GM21529 (cell line): ENCODE measurements around the gene SMTNL1.

Experiments used
- ATAC-seq: cut with Tn5 transposase; IDR thresholded peaks from one replicate; pipeline ENCODE4 v1.9.1; 2021; ENCODE audit not compliant: unreplicated experiment

Gene SMTNL1, protein sequence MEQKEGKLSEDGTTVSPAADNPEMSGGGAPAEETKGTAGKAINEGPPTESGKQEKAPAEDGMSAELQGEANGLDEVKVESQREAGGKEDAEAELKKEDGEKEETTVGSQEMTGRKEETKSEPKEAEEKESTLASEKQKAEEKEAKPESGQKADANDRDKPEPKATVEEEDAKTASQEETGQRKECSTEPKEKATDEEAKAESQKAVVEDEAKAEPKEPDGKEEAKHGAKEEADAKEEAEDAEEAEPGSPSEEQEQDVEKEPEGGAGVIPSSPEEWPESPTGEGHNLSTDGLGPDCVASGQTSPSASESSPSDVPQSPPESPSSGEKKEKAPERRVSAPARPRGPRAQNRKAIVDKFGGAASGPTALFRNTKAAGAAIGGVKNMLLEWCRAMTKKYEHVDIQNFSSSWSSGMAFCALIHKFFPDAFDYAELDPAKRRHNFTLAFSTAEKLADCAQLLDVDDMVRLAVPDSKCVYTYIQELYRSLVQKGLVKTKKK

DNA sequence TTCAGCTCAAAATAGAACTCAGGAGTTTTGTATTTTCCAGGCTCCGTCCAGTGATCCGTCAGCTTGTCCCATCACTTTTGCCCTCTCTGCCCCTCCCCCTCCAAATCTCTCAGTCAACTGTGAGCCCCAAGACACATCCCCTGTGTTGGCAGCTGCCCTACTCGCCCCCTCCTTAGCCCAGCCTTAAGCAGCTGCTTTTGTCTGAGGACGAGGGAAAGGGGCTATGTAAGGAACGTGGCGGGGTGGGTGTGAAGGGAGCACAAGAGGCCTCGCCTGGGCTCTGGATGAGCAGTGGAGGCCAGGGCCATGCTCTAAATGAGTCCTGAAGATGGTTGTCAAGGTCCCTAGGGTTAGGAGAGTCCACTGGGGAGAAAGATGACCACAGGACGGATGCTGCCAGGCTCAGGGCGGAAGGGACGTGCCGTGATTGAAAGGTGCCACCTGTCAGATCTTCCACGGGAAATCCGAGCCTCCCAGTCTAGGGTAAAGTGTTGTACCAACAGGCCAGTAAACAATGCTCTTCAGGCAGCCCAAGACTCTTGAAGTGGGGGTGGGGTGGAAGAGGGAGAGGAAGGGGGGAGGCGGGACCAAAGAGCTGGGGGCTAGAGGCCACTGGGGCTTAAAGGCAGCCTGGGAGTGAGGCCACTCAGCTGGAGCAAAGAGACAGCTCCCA is at the start of gene SMTNL1:
Gene SMTNL1, plus strand, starts transcription at position 649 of the 673 bp plus-strand sequence. CDS start 5,048 bp downstream, outside the sequence.
- ATAC-seq = no peak

DNA sequence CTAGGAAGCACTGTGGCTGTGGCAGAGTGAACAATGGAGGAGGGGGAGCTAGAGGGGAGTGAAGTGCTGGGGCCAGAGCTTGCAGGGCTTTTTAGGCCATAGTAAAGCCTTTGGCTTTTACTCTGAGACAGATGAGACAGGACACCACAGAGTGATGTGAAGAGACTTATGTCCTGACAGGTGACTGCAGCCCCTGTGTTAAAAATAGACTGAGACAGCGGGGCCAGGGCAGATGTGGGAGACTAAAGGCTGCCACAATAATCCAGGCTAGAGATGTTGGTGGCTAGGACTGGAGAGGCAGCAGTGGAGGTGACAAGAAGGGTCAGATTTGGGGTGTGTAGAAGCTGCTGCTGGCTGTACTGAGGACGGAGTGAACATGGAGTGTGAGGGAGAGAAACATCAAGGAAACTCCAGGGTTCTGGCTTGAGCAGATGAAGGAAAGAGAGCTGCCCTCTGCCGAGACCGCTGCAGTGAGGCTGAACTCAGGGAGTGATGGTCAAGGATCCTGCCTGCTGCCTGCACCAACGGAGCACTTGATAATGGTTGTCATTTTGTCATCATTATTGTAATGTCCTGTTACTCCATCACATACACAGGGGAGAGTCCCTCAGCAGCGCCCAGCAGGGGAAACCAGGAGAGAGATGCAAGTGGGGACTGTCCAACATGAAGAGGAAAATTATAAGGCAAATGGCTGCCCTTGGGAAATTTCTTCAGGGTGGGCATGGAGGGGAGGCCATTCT is 49.3 kb upstream of the SMTNL1 start:
- ATAC-seq = no peak

DNA sequence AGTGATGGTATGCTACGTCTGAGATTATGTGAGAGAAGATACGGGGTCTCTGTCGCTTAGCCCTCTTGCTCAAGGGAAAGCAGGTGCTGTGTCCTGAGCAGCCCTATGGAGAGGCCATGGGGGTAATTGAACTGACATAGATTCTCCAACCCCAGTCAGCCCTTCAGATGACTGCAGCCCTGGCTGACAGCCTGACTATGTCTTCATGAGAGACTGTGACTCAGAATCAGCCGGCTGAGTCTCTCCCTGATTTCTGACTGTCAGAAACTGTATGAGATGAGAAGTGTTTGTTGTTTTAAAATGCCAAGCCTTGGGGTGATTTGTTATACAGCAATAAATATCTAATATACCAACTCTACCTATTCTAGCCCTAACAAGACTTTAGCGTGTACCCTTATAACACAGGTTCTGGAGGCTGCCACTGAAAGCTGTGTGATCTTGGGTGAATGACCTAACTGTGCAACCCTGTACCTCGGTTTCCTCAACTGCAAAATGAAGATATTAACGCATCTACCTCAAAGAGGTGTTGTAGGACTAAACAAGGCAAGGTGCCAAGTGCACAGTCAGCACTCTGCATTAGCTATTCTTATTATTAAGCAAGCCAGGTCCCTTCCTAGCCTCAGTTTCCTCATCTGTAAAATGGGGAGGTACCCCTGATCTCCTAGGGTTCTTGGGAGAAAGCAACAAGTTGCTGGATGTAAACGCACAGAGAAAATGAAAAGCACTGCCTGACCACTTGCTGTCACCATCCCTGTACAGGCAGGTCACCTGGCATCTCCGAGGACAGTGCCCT is 46.7 kb upstream of the SMTNL1 start:
- no peak for ATAC-seq

DNA sequence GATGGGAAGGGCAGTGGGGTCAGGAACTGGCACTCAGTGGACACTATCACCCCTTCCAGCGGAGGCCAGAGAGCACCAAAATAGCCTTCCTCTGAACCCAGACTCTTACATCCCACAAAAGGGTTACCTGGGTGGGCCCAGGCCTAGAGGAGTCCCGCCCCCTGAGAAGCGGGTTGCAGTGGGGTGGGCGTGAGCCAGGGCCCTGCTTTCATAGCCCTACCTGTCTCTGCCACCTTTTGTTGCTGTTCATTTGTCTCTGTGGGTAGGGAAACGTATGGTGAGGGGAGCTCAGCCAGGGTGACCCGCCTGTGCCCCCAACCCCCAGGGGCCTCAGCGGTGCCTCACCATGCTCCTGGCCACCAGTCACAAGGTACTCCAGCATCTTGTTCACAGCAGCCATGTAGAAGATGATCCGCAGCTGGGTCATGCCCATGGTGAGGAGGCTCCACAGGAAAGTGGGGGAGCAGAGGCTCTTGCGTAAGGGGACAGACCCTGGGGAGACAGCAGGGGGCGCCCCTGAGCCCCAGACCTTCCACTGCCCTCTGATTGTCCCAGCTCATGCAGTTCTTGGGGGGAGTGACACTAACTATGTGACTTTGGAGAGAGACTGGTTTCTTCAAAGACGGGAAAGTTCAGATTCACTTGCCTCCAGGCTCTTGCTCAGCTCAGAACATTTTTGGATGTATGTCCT is 45.9 kb upstream of the SMTNL1 start:
- ATAC-seq = no peak

DNA sequence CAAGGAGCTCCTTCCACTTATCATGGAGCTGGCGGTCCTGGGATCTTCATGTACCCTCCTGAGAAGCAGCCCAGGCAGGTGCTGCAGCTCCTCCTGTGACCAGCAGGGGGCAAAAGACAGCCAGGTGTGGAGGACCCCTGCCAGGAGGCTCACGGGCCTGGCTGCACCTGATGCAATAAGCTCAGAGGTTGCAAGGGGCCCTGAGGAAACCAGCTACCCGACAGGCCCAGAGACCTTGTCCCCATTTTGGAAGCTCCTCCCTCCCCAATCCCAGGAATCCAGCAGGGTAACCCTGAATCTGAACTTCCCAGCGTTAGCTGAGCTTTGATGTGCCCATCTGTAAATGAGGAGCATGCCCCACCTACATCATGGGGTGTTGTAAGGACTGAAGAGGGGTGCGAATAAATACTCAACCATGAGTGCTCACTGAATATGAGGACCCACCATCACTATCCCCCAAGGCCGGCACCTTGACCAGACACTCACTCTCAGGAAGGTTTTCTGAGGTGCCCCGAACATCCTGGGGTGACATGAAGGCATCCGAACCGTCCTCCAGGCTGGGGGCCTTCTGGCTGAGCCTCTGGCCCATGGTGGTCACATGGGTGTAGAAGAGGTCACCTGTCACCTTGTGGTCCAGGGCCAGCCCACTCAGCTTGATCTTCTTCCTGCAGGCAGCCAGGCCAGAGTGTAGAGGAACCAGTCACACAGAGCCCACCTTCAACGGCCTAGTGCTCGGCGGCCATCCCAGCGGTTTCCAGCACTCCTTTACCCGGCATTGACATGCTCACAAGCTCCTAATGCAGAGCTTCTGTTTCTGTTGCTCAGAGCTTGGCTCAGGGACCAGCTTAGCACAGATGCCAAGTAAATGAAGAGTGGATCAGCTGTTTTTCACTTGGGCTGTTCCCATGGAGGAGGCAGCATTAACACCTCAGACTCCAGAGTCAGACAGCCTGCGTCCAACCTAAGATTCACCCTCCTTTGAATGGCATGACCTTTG is 43.6 kb upstream of the SMTNL1 start:
- peak; percentile 73 for ATAC-seq

DNA sequence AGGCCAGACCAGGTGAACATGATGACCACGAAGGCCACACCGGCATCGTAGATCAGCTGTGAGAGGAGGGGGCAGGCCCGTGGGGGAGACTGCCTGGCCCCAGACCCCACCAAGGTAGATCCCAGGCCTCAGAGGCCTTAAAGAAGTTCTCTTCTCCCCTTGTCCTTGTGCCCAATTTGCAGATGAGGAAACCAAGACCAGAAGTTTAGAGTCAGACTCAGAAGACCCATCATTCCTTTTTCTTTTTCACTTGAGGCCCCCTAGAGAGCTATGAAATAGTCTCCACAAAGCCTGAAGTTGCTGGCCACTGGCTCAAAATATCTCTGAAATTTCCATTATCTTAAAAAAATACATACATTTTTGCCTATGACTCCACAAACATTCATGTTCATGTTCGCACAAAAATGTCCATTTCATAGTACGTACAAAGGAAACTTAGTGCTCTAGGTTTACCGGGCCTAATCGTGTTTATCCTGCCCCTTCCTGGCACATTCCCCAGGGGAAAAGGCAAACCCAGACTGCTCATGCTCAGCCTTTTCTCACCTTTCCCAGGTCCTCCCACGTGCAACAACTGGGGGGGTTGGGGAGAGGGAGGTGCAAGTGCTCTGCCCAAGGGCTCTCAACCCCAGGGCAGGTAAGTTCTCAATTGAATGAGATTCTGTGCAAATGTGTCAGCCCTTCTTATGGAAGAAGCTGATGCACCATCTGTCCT is 41.1 kb upstream of the SMTNL1 start:
- ATAC-seq = no peak

DNA sequence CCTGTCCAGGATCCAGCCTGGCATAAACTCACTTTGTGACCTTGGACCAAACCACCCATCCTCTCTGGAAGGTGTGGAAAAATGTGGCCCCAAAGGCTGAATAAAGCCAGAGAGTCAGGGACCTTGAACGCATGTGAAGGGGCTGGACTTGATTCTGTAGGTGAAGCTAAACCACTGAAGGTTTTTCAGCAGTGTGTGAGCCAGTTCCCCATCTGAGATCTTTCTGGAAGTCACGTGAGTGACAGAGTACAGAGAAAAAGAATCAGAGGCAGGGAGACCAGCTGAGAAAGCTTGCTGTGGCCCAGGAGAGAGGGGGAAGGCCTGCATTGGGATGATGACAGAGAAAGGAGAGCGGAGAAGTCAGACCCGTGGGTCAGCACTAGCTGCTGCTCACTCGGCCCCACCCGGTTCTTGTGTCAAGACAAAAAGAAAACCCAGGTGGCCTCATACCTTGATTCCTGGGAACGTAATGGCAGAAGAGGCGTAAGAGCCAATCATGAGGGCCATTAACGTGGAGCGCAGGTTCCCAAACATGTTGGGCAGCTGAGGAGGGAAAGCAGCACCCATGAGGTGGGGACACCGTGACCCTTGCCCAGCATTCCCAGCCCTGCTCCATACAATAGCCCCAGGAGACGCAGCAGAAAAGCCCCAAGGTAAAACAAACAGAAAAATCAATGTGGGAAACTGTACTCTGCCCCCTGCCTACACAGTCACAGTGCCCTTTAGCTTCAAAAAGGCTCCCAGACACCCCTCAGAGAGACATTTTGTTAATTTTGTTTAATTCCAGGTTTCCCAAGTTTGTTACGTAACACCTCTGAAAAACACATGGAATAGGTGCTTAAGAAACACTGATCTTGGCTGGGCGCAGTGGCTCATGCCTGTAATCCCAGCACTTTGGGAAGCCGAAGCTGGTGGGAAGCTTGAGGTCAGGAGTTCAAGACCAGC is 39.8 kb upstream of the SMTNL1 start:
- ATAC-seq = no peak

DNA sequence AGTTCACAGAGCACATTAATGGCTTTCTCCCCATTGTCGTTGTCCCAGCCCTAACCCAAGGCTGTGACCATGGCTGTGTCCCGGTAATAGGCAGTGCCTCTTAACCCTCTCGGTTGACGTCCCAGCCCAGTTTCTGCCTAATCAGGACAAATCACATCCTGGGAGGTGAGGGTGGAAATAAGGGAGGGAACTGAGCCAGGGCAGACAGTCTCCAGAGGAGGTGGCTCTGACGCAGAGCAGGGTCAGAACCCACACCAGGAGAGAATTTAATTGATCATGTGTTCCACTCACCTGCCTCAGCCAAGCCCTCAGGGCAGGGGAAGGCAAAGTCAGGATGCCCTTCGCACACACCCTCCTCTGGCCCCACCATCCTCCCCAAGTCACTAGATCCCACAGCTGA is 38.9 kb upstream of the SMTNL1 start:
- ATAC-seq = no peak

DNA sequence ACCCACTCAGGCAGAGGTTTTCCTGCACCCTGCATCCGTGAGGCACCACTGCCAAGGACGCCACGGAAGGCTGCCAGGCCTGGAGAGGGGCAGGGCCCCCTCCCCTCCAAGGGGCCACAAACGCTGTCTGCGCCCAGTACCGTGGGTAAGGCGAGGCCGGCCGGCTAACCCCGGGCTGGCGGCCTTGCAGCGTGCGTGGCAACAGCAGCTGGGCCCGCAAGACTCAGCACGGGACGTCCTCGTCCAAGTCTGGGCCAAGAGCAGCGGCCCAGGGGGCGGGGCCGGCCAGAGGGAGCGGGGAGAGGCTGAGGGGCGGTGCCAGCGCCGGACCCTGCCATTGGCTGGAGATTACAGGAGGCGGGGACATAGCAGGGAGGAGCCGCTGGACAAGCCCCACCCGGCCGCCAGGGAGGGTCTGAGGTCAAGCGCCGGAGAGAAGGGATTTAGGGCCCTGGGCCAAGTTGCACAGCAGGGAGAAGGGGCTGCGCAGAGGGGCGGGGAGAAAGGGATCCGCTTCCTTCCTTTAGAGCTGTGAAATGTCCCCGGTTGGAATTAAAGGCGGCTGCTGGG is 37.9 kb upstream of the SMTNL1 start:
- ATAC-seq = peak; percentile 99

DNA sequence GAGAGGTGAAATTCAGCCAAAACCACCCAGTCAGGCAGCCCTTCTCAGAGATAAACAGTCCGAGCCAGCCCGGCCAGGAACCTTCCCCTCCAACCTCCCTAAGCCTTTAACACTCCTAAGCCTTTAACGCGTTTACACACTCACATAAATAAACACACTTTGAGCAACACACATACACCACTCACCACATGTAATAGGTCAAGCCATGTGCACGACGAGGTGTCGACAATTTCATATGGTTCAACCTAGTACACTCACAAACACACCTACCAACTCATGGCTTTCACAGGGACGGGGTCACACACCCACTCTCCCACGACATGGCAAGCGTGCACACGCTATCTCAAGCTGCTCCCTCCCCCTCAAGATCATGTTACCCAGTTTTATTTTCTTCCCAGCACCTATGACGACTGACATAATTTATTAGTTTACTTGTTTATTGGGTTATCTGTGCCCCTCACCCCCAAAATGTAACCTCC is 37.4 kb upstream of the SMTNL1 start:
- no peak for ATAC-seq

DNA sequence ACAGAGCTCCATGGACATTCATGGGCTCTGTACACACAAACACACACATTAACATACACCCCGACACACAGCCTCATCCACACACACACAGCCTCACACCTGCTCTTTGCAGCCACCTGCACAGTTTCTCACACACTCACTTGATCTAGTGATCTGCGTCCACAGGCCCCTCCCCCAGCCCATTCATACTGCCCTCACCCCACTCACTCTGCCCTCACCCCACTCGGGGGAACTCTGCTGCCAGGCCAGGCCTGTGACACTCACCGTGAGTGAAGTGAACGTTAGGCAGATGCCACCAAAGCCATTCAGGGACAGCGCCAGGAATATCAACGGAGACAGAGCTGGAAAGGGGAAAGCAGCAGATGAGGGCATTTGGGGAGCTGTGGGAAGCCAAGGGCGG is 36.9 kb upstream of the SMTNL1 start:
- ATAC-seq = no peak

DNA sequence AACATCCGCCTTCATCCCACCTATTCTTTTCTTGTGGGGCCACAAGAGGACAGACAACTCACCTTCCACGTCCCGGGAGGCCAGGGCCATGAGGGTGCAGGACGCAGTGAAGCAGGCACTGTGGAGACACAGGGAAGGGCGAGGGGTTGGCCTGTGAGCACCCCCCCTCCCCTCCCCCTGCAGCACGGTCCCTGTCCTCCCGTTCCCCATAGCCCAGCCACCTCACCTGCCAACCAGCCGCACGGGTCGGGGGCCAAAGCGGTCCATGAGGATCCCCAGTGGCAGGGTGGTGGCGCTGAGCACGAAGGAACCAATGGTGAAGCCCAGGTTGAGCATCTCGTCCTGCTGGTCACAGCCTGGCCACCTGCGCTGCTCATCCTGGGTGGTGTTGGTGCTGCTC is 36.5 kb upstream of the SMTNL1 start:
- ATAC-seq = no peak

DNA sequence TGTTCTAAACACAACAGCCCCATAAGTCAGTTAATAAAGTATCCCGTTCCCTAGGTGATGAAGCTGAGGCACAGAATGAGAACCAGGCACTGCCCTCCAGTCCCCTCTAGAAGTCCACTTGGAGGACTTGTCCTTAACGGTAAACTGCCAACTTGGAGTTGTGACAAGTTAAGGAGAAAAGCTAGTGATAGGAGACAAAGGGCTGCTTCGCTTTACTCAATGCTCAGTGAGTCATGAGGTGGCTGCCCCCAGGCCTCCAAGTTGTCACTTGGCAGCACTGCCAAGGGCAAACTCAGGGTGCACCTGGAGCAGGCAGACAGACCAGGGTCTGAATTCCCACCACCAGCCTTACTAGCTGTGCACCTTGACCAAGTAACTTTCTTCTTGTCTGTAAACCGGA is 35.4 kb upstream of the SMTNL1 start:
- ATAC-seq = no peak

DNA sequence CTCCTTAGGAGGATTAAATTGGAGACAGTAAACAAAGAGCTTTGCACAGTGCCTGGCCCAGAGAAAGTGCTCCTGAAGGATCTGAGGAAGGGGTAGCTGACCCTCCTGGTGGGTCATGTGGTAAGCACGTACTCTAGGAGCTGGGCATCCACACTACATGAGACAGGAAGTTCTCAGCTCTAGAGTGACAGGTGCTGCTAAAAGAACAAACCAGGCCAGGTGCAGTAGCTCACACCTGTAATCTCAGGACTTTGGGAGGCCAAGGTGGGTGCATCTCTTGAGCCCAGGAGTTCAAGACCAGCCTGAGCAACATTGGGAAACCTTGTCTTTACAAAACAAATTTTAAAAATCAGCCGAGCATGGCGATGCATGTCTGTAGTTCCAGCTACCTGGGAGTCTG is 35.0 kb upstream of the SMTNL1 start:
- no peak for ATAC-seq

DNA sequence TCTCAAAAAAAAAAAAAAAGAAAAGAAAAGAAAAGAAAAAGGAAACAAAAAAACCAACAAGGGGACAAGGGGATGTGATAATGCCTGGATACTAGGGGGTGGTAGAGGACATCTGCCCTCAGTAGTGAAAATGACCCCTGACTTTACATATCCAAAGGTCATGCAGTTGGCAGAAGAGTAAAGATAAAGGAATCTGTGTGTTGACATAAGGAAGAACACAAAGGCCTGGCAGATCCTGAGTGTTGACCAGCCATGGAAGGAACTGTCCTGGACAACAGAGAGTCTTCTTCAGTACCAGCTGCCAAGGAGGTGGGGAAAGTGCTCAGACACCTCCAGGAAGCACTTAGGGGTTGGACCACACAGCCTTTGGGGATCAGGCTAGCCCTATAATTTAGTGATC is 34.5 kb upstream of the SMTNL1 start:
- ATAC-seq = no peak

DNA sequence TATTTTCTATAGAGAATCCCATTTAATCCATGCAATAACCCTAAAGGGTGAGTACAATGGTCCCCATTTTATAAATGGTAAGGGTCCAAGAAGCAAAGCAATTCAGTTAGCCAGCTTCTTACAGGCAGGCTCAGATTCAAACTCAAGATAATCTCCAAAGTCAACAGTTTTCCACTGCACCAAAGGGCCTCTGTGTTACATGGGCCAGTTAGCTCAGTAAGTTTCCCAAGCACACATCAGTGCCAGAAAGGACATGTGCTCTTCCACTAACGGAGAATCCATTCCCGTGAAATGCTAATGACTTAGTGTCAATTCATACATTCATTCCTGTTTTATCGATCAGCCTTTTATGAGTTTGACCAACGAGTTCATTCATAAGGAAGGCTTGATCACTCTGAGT is 32.9 kb upstream of the SMTNL1 start:
- ATAC-seq = no peak

DNA sequence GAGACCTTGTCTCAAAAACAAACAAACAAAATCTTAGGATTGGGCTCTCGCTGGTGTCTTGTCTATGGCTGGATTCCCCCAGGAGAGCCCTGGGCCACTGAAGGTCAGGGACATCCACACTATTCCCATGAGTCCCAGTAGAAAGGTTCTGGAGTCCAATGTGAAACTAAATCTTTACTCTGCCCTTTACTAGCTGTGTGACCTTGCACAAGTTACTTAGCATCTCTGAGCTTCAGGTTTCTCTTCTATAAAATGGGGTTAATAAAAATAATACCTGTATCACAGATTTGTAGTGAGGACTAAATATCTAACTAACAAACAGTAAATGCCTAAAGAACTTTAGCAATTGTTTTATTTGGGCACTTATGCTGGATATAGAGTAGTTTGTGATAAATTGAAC is 30.9 kb upstream of the SMTNL1 start:
- no peak for ATAC-seq
